Measurements from ENCODE around the gene SERINC2.

- TF ChIP-seq NEUROD1 (IDR thresholded peaks at IDR 0.05; ENCODE audit: borderline replicate concordance, low read depth, low read length, partially characterized antibody), result no peak
- TF ChIP-seq PYGO2 (tag; IDR thresholded peaks at IDR 0.05), result no peak
- no peak for TF ChIP-seq NFRKB (IDR thresholded peaks at IDR 0.05; ENCODE audit: low read depth)
- TF ChIP-seq CTCF (IDR thresholded peaks at IDR 0.05 in 2 of 3, conservative IDR thresholded peaks at IDR 0.05 in 1 of 3; ENCODE audit: insufficient read depth in 2 of 3, low read depth in 1 of 3, low read length in 3 of 3), result no peak
- TF ChIP-seq, protein P1, sequence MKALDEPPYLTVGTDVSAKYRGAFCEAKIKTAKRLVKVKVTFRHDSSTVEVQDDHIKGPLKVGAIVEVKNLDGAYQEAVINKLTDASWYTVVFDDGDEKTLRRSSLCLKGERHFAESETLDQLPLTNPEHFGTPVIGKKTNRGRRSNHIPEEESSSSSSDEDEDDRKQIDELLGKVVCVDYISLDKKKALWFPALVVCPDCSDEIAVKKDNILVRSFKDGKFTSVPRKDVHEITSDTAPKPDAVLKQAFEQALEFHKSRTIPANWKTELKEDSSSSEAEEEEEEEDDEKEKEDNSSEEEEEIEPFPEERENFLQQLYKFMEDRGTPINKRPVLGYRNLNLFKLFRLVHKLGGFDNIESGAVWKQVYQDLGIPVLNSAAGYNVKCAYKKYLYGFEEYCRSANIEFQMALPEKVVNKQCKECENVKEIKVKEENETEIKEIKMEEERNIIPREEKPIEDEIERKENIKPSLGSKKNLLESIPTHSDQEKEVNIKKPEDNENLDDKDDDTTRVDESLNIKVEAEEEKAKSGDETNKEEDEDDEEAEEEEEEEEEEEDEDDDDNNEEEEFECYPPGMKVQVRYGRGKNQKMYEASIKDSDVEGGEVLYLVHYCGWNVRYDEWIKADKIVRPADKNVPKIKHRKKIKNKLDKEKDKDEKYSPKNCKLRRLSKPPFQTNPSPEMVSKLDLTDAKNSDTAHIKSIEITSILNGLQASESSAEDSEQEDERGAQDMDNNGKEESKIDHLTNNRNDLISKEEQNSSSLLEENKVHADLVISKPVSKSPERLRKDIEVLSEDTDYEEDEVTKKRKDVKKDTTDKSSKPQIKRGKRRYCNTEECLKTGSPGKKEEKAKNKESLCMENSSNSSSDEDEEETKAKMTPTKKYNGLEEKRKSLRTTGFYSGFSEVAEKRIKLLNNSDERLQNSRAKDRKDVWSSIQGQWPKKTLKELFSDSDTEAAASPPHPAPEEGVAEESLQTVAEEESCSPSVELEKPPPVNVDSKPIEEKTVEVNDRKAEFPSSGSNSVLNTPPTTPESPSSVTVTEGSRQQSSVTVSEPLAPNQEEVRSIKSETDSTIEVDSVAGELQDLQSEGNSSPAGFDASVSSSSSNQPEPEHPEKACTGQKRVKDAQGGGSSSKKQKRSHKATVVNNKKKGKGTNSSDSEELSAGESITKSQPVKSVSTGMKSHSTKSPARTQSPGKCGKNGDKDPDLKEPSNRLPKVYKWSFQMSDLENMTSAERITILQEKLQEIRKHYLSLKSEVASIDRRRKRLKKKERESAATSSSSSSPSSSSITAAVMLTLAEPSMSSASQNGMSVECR (CRISPR knock-in tag; IDR thresholded peaks at IDR 0.05), result no peak
- TF ChIP-seq KLF13 (tag; IDR thresholded peaks at IDR 0.05; ENCODE audit: borderline replicate concordance, low read depth), result no peak
These were observed 65.2 kb downstream of the SERINC2 start for GRCh38 chr1:31478167-31478566.

Measured in K562 (cell line).